ENCODE measurements around the gene CARMIL3.

CARMIL3 gene

GRCh38 chr14:24110523-24110922 is 58.7 kb downstream of the CARMIL3 start:
- peaks cover 4% of the 10 kb centered on the region for H3K36me3 Mint-ChIP-seq (ENCODE audit: low read depth)
- H3K4me1 Mint-ChIP-seq = peaks cover 12% of the 10 kb centered on the region
- H3K4me3 Mint-ChIP-seq = peak overlapping the region in 2 of 3 experiments; percentile 7 to 40

GRCh38 chr14:24113379-24113800 is 61.6 kb downstream of the CARMIL3 start:
- Mint-ChIP-seq H3K27ac (peak overlapping the region; percentile 100), H3K27me3 (ENCODE audit: low read depth) (no peaks in the 10 kb centered on the region), H3K9me3 (no peaks in the 10 kb centered on the region), H3K4me3 (peak overlapping the region; percentile 96 to 99 (median 99)), H3K36me3 (ENCODE audit: low read depth) (peaks cover 21% of the 10 kb centered on the region), H3K4me1 (peaks cover 25% of the 10 kb centered on the region)
- no peak for TF ChIP-seq CTCF (IDR thresholded peaks at IDR 0.05; ENCODE audit: unreplicated experiment in 3 of 3)

More at GRCh38 chr14:24110523-24110922, 58.7 kb downstream of the CARMIL3 start:
- Mint-ChIP-seq H3K27me3 (ENCODE audit: low read depth) (no peaks in the 10 kb centered on the region), H3K9me3 (no peaks in the 10 kb centered on the region), H3K27ac (peak overlapping the region in 1 of 3 experiments; percentile 35)
- no peak for TF ChIP-seq CTCF (IDR thresholded peaks at IDR 0.05; ENCODE audit: unreplicated experiment in 3 of 3)

GRCh38 chr14:24113801-24114531 is 62.2 kb downstream of the CARMIL3 start:
- H3K9me3 Mint-ChIP-seq = no peaks in the 10 kb centered on the region
- H3K36me3 Mint-ChIP-seq (ENCODE audit: low read depth) = peaks cover 27% of the 10 kb centered on the region
- peaks cover 20% of the 10 kb centered on the region for H3K4me1 Mint-ChIP-seq

GRCh38 chr14:24114532-24115421 is 63.0 kb downstream of the CARMIL3 start, which contains the start of the genes DCAF11 and NRL:
Gene DCAF11, plus strand, starts transcription at chr14:24114777. Its CDS starts 818 bp downstream, at chr14:24115595.
Gene NRL, minus strand, starts transcription at chr14:24114949. Its CDS starts 32,101 bp downstream, at chr14:24082848.
- H3K36me3 Mint-ChIP-seq (ENCODE audit: low read depth) = peaks cover 35% of the 10 kb centered on the region
- TF ChIP-seq CTCF (IDR thresholded peaks at IDR 0.05; ENCODE audit: unreplicated experiment in 3 of 3) = no peak
- peaks cover 20% of the 10 kb centered on the region for H3K4me1 Mint-ChIP-seq
- H3K9me3 Mint-ChIP-seq = no peaks in the 10 kb centered on the region
- peak within 1 kb of the TSS; percentile 100 for H3K27ac Mint-ChIP-seq
- H3K27me3 Mint-ChIP-seq (ENCODE audit: low read depth) = no peaks in the 10 kb centered on the region
- H3K4me3 Mint-ChIP-seq = peak within 1 kb of the TSS; percentile 96 to 99 (median 99)

More at GRCh38 chr14:24113801-24114531, 62.2 kb downstream of the CARMIL3 start:
- H3K4me3 Mint-ChIP-seq = peak overlapping the region; percentile 96 to 99 (median 99)
- TF ChIP-seq CTCF (IDR thresholded peaks at IDR 0.05; ENCODE audit: unreplicated experiment in 3 of 3) = no peak
- no peaks in the 10 kb centered on the region for H3K27me3 Mint-ChIP-seq (ENCODE audit: low read depth)
- peak overlapping the region; percentile 100 for H3K27ac Mint-ChIP-seq

- Mint-ChIP-seq H3K9me3 (no peaks in the 10 kb centered on the region), H3K27me3 (ENCODE audit: low read depth) (no peaks in the 10 kb centered on the region), H3K36me3 (ENCODE audit: low read depth) (peaks cover 36% of the 10 kb centered on the region), H3K4me1 (peaks cover 20% of the 10 kb centered on the region), H3K27ac (peak overlapping the region; percentile 100), H3K4me3 (peak overlapping the region; percentile 96 to 99 (median 99))
- TF ChIP-seq CTCF (IDR thresholded peaks at IDR 0.05; ENCODE audit: unreplicated experiment in 3 of 3) = no peak
Observed at GRCh38 chr14:24115422-24116127, 63.8 kb downstream of the CARMIL3 start.

All from nephron (organoid).